Left ventricle myocardium inferior (tissue), 1 donor: ENCODE data around the gene TIAM1. TPM values are rescaled to one million over a fixed set of nuclear protein-coding genes. Genes with fewer than 3 reads are reported as not detected.

ENCODE experiments used
- DNase-seq: peaks from one replicate; pipeline ENCODE4 v3.0.0-alpha.2; 2020
- H3K27ac ChIP-seq: fragments of 200-600 bp; replicated peaks from 2 replicates; pipeline ENCODE4 v1.8.0; 2021
- H3K27me3 ChIP-seq: fragments of 200-600 bp; 2 replicates; pipeline ENCODE4 v1.8.0; 2021; ENCODE audit warnings: low read depth
- H3K36me3 ChIP-seq: fragments of 200-600 bp; 2 replicates; pipeline ENCODE4 v1.8.0; 2021
- H3K4me1 ChIP-seq: fragments of 200-600 bp; 2 replicates; pipeline ENCODE4 v1.8.0; 2021
- H3K4me3 ChIP-seq: fragments of 200-600 bp; 2 replicates; pipeline ENCODE4 v1.8.0; 2021; ENCODE audit warnings: mild to moderate bottlenecking, moderate library complexity
- H3K9me3 ChIP-seq: fragments of 200-600 bp; replicated peaks from 2 replicates; pipeline ENCODE4 v1.8.0; 2021
- intact Hi-C: fragments of 100-400 bp; cut with micrococcal nuclease; formaldehyde crosslinking; loops from one replicate; pipeline ENCODE4 v1.11.0; 2022
- total RNA-seq: library from RNA; stranded (reverse); fragmentation: NEBNext Ultra II Directional; extraction: Animal tissue kit (Norgen Biotek cat#: 25700); gene quantifications from one replicate; pipeline ENCODE4 v1.2.1, GENCODE V29; 2021
- TF ChIP-seq, protein P1 (sequence below): fragments of 200-600 bp; IDR thresholded peaks from 2 replicates; pipeline ENCODE4 v1.8.0; 2021; ENCODE audit warnings: antibody characterized with exemption, mild to moderate bottlenecking, borderline replicate concordance
- donor health status: DM: no; HTN: yes; CAD: no; lungs with severe emphysema.

TIAM1 gene
- total RNA-seq, 1 donor from 2014 or later = 1.8 TPM

DNA sequence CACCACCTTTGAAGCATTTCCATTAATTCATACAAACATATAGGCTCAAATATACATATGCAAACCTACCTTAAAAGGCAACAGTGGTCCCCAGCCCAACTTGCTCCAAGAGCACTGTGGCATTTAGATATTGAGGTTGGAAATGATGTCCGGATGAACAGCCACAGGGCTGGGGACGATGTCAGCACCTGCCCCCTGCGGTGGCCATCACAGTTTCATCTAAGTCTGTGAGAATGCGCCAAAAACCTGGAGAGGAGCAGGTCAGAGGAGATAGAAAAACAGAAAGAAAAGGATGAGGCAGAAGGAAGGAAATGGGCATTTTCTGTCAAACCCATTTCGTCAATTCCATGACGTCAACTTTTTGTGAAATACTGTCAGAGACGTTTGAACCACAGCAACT lies 67.4 kb downstream of the TIAM1 start:
- intact Hi-C loops = loop anchor here (10.0 kb wide), 1 partner anchor 58 kb away; no protein-coding TSS in a partner anchor
- Histone ChIP-seq H3K27me3 (no peaks in the 10 kb centered on the region), H3K4me1 (no peaks in the 10 kb centered on the region), H3K9me3 (no peaks in the 10 kb centered on the region), H3K36me3 (no peaks in the 10 kb centered on the region), H3K27ac (no peak overlapping the region), H3K4me3 (no peak overlapping the region)
- TF ChIP-seq, protein P1, sequence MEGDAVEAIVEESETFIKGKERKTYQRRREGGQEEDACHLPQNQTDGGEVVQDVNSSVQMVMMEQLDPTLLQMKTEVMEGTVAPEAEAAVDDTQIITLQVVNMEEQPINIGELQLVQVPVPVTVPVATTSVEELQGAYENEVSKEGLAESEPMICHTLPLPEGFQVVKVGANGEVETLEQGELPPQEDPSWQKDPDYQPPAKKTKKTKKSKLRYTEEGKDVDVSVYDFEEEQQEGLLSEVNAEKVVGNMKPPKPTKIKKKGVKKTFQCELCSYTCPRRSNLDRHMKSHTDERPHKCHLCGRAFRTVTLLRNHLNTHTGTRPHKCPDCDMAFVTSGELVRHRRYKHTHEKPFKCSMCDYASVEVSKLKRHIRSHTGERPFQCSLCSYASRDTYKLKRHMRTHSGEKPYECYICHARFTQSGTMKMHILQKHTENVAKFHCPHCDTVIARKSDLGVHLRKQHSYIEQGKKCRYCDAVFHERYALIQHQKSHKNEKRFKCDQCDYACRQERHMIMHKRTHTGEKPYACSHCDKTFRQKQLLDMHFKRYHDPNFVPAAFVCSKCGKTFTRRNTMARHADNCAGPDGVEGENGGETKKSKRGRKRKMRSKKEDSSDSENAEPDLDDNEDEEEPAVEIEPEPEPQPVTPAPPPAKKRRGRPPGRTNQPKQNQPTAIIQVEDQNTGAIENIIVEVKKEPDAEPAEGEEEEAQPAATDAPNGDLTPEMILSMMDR = no peak
- DNase-seq = no peak

DNA sequence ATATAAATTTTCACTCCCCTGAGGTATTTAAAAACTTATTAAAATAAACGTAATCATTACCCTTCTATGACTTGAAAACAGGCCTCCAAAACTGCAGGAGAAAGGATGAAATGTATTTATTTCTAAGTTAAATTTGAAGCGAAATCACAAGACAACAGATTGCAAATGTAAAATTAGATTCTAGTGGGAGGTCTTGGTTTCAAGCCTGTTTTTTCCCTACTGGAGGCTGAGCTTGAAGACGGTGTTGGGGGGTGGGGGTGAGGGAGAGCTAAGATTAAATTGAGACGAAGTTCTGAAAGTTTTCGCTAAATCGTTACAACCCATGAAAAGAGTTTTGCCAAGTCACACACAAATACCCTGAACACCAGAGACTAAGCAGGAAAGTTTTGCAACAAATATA lies 68.2 kb downstream of the TIAM1 start:
- intact Hi-C loops = loop anchor here (10.0 kb wide), 1 partner anchor 59 kb away; no protein-coding TSS in a partner anchor
- no peaks in the 10 kb centered on the region for H3K36me3 ChIP-seq
- no peak overlapping the region for H3K27ac ChIP-seq
- H3K4me3 ChIP-seq = no peak overlapping the region
- no peak for DNase-seq
- H3K4me1 ChIP-seq = no peaks in the 10 kb centered on the region
- H3K27me3 ChIP-seq = no peaks in the 10 kb centered on the region
- TF ChIP-seq, protein P1 = no peak
- H3K9me3 ChIP-seq = no peaks in the 10 kb centered on the region

DNA sequence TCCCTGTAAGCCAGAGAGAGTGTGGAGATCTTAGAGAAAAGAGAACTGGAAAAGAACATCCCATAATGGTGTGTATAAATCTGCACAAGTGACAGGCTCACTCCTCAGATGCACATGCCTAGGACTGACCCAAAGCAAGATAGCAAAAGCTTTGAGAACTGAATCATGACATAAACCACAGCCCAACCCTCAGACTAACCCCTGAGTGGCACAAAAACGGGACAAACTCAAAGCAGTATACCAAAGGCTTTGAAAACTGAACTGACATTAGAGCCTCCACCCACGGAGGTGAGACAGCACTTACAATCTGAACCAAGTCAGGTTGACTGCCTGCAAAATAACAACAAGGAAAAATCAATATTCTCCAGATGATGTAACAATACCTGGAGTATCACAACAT lies 70.8 kb downstream of the TIAM1 start:
- DNase-seq = no peak
- TF ChIP-seq, protein P1 = no peak
- H3K36me3 ChIP-seq = no peaks in the 10 kb centered on the region
- peaks cover 8% of the 10 kb centered on the region for H3K27me3 ChIP-seq
- no peak overlapping the region for H3K27ac ChIP-seq
- H3K4me3 ChIP-seq = no peak overlapping the region
- intact Hi-C loops = loop anchor here (10.0 kb wide), 1 partner anchor 62 kb away; no protein-coding TSS in a partner anchor
- H3K4me1 ChIP-seq = no peaks in the 10 kb centered on the region
- no peaks in the 10 kb centered on the region for H3K9me3 ChIP-seq

DNA sequence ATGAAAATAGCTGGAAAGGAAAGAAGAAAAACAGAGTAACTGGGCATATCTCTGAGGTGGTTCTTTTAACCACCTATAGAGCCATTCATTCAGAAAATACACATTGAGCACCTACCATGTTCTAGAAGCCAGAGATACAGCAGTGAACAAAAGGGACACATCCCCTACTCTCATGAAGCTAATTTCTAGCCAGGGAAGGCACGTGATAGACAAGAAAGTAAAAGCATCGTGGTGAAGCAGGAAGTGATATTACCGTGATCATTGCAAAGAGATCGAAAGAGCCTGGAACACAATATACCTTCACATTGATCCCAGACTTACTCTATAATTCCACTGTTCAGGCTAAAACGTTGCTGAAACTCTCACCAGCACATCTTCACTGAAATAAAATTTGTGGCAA lies 76.0 kb downstream of the TIAM1 start:
- intact Hi-C loops = no loop called here
- TF ChIP-seq, protein P1 = no peak
- no peak overlapping the region for H3K4me3 ChIP-seq

DNA sequence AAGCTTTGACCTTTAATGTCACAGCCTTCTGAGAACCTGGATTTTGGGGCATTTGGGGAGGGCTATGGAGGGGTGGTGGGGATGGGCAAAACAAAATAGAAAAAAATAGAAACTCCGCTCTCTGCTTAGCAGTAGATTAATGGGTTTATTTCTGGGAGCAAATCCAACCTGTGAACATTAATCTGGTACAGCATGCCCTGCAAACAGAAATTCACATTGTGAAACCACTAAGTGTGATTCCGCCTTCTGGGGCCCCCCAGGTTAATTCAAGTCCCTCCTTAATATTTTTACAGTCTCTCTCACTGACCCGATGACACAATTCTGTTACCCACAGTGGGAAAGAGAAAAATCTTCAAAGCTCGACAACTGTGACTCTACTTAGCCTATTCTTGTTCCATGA lies 76.4 kb downstream of the TIAM1 start:
- peaks cover 9% of the 10 kb centered on the region for H3K4me1 ChIP-seq
- TF ChIP-seq, protein P1 = no peak
- H3K4me3 ChIP-seq = no peak overlapping the region
- no peaks in the 10 kb centered on the region for H3K36me3 ChIP-seq
- intact Hi-C loops = no loop called here
- H3K27me3 ChIP-seq = peaks cover 16% of the 10 kb centered on the region
- H3K27ac ChIP-seq = no peak overlapping the region
- H3K9me3 ChIP-seq = no peaks in the 10 kb centered on the region
- DNase-seq = no peak

More for the DNA sequence above, 76.0 kb downstream of the TIAM1 start:
- H3K36me3 ChIP-seq = no peaks in the 10 kb centered on the region
- H3K4me1 ChIP-seq = peaks cover 9% of the 10 kb centered on the region
- H3K9me3 ChIP-seq = no peaks in the 10 kb centered on the region
- no peak for DNase-seq
- peaks cover 16% of the 10 kb centered on the region for H3K27me3 ChIP-seq
- no peak overlapping the region for H3K27ac ChIP-seq
